NOMO-1 treated with dmso at 0.1 percent for 144 hours (cell line): Measurements from ENCODE around the gene EBPL.

Experiments used
- DNase-seq: peaks from one replicate; lab custom pipeline; 2025; ENCODE audit not compliant: unreplicated experiment; lab: John Stamatoyannopoulos, UW

The EBPL gene

DNA sequence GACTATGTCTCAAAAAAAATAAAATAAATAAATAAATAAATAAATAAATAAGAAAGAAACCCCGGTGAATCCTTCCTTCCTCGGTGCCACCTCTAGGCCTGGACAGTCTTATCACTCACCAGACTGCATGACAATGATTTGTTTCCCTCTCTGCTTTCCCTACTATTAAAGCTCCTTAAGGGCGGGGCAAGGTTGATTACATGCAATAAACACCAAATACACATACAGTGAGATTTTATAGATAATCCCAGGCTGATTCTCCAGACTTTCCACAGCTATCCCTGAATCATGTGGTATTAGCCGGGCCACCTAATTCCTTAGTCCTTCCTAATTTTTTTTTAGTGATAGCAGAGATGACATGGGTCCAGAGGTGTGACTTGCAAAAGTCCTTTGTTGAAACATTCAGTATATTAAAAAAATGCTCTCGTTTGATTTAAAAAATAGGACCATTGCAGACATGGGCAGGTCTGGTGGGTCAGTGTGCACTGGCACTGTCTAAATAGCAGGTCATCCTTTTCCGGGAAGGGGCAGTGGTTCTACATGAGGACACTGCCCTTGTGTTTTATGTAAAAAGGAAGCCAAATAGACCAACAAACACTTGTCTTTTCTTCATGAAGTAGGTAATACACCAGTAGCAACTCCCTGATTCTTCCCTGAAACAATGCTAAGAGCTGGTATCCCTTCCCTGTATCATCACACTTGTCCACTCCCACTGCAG lies 14.5 kb downstream of the EBPL start:
- no peak for DNase-seq

DNA sequence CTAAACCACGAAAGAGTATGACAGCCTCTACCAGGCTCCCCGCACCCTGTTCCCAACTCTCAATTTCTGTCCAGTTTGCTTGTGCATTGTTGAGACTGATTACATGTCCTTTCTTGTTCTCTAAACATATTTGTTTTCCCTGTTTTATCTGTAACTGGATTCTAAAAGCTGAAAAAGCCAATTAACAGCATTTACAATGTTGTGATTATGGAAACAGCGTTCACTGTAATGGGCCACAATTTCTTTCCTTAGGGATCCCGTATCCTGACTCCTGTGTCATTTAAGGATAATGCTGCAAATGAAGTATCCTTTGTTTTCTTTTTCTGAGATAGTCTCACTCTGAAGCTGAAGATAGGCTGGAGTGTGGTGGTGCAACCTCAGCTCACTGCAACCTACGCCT lies 20.5 kb downstream of the EBPL start:
- DNase-seq, result no peak

DNA sequence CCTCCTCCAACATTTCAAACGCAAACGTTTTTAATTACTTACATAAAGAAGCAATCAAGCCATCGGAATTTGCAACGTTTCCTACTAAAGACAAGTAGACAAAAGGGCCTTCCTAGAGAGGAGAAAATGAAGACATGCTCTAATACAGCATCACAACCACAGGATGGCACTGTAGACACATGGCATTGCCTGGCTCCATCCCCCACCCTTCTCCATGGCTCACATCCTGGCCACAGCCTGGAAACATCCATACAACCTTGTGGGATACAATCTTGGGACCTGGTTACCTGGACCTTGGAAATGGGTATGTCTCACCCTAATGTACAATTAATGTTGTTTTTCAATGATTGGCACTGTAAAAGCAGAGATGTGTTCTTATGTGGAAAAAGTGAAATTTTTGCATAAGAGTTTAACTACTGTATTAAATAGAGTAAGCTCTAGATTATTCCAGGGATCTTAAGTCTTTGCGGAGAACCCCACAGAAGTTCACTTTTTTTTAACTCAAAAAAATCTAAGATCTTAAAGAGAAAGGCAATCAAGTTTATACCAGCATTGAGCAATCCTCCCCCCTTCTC lies 21.5 kb downstream of the EBPL start:
- DNase-seq, result peak; percentile 15

DNA sequence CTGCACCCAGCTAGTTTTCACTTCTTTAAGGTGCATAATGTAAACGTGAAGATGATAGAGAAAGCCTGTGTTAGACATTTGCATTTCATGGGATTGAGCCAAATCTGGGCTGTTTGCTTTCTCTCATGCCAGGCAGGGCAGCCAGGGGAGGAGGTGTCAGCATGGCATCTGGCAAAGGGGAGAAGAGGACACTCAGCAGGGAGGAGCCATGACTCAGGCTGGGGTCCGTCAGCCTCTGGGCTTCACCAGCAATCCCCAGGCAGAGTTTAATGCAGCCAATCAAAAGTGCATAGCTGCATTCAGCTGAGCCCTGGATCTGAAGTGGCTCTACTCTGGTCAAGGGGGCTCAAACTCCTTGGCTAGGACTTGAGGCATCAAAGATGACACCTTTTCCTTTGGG lies 23.5 kb downstream of the EBPL start:
- no peak for DNase-seq

DNA sequence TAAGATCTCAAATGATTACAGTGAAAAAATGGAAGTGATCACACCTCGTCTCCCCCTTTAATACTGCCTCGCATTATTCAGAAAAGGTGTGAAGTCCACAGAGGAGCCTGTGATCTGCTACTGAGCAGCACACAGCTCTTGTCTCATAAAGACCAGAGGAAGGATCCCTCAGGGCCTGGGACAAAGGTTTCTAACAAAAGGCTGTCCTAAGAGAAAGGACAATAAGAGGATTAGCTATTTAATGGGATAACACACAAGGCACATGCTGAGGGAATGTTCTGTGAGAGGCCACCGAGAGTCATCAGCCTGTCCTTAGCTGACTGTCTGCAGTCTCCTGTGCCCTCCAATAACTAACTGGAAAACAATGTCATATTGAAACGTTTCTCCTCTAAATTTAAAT lies 26.7 kb downstream of the EBPL start:
- DNase-seq, result no peak

DNA sequence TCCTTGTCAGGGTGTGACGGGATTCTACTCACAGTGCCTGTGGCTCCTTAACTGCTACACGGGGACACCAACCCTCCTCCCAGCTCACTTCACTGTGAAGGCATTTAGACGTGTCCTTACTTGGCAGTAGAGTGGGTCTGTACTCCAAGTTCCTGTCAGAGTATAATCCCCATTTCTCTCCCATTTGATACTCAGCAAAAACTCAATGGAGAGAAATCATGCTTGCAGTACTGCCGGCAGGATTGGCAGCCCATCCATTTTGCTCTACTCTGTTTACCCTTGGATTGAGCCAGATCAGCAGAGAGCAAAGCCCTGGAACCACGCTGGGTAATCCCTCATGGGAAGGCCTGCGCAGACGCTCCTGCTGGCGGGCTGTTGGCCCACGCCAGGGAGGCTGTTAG lies 34.0 kb downstream of the EBPL start:
- no peak for DNase-seq

DNA sequence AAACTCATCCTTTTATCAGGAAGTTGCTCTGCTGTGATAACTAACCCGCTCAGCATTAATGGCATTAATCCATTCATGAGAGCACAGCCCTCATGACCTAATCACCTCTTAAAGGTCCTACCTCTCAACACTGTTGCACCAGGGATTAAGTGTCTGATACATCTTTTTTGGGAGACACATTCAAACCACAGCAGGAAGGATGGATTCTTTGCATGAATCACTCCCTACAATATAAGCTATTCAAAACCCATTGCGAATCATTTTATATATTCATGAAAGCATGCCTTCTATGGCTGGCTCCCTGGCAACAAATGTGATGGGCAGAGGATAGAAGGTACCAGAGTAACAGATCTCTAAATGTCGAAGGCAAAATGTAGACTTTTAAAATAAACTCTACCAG lies 35.4 kb downstream of the EBPL start:
- no peak for DNase-seq

DNA sequence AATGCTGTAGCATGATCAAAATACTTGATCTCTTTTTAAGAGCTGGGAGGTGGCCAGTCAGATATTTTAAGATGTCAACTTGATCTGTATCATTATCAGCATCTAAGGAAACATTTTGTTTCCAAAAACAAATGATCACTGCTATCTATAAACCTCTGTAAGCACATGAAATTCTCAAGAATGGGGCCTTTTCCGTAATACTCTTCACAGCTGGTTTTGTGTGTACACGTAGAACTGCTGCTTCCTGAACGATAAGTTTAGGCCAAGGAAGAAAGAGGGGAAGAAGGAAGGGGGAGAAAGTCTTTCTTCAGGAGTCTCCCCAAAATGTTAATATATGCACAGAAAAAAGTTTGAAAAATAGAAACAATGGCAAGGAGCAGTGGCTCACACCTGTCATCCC lies 37.3 kb downstream of the EBPL start:
- DNase-seq, result no peak

DNA sequence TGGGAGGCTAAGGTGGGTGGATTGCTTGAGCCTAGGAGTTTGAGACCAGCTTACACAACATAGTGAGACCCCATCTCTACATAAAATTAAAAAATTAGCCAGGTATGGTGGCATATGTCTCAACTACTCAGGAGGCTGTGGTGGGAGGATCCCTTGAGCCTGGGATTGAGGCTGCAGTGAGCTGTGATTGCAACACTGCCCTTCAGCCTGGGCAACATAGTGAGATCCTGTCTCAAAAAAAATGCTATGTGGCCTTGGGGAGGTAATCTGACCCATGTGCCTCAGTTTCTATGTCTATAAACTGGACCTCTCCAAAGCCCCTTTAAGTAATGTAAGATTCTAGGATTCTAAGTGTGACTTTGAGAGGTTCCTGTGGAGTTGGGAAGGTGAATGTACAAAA lies 37.8 kb downstream of the EBPL start:
- no peak for DNase-seq

DNA sequence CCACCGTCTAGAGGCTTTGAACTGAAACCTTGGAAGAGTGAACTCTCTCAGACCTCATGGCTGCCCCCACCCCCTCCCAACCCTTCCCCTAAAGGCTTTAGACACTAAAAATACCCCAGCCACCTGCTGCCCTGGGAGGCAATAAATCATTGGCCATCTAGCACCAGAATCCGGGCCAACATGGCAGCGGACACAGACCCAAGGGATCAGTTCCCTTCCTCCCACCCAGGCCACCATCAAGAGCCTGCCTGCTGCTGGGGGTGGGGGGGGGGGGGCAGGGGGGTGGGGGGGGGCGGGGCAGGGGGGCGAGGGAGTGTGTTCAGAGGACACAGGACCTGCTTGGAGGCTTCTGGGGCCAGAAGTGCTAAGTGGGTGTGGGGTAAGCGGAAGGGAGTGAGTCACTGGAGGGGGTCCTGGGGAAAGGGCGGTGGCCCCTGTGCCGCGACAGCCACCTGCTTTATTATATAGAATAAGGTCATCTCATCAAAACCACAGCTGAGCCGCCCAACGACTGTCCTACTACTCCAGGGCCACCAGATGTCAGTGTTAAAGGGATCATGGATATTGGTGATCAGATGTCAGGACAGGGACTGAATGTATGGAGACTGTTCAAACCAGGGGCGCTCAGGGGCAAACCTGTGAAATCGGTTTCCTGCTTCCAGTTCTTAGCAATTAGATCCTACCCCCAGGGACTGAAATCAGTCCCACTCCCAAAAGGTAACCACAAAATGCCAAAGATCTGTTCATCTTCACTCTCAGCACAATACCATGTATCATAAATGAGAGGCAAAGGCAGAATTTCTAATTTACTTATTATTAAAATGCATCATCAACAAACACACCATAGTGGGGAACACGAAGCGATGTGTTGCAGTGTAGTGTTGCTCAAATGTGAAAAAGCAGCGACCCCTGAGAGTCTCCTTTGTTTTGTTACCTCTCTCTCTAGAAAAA lies 38.7 kb downstream of the EBPL start:
- peak; percentile 35 for DNase-seq

DNA sequence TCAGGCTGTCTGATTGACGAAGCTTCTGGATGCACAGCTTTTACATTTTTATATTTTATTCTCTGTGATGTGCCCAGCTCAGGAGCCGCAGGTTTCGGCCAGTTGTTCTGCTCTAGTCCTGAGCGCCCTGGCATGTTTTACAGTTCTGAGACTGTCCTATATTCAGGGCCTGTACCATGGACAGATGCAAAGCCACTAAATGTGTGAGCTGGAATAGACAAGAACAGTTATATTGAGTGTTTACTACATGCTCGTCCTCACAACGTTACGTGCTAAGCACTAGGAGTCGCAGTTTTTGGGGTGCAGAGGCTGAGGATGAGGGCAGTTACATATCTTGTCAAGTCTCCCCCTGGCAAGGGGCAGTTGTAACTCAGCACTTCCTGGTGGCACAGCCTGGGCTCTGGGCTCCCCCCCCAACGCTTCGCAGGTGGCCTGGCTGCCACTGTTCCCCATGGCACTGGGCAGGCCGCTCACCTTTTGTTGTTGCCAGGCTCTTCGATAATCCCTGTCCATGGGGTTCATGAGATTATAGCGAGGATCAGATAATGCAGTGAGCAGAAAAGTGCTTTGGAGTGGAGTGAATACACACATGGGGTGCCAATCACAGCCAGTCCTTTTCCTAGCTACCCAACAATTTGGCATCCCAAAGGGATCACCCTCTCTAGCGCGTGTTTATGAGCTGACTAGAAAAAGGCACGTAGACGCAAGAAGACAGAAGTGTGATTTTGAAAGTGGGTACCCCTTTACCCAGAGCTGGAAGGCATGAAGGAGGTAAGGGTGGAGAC lies 39.5 kb downstream of the EBPL start:
- DNase-seq, result no peak

DNA sequence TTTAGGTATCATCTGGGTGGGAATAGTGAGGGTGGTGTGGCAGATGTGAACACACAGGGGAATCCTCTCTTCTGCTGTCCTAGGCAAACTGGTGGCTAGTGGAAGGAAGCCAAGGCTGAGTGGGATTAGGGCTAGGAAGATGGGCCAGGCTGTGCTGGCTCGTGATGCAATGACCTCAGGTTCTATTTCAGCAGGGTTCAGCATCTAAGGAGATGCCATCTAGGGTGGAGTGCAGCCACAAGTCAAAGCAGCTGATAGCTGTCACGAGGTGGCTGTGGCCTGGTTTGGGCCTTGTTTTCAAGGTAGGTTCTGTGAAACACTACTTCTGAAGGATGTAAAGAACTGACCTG lies 41.3 kb downstream of the EBPL start:
- DNase-seq, result no peak

DNA sequence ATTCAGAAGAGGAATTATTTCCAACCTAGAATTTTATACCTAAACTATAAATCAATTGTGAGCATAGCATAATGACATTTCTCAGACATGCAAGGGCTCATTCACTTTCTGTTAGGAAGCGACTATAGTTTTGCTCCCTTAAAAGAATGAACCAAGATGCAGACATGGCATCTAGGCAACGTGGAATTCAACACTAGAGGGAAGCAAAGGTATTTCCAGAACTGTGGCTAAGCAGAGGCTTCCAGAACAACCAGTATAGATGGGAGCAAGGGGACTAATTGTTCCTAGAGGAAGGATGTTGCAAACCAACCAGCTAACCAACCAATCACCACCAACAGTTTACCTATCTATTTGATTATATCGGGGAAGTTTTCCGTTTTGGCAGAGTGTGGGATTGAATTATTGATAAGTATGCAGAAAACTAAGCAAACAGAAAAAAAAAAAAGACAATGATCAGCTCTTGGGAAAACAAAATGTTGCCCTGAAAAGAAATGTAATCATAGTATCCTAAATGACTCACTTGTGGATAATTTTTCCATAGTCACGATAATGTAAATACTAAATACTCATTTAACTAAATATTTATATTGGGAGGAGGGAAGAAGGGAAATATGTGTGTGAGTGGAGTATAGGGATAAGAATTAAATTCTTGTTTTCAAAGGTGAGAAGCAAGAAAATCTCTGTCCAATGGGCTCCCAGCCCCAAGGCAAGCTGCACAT lies 41.9 kb downstream of the EBPL start:
- no peak for DNase-seq

DNA sequence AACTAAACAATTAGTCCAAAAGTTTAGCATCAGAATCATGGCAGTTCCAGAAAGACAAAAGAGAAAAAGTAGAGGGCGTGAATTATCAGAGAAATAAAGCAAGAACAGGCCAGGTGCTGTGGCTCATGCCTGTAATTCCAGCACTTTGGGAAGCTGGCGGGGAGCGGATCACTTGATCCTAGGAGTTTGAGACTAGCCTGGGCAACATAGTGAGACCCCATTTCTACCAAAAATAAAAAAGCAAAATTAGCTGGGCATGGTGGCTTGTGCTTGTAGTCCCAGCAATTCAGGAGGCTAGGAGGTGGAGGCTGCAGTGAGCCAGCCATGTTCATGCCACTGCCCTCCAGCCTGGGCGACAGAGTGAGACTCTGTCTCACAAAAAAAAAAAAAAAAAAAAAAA lies 44.6 kb downstream of the EBPL start:
- DNase-seq, result no peak

DNA sequence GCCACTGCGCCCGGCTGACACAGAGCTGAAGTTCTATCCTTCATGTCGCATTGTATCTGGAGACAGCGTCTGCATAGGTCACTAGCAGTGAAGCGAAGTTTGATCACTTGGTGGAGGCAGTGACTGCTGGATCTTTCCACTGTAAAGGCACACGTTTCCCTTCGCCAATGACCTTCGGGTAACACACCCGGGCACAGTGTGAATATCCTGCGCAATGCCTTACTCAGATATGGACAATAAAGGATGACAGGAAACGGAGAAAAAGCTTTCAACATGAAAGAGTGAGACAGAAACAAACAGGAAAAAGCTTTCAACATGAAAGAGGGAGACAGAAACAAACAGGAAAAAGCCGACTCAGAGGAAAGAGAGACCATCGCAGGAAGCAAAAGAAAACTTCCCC lies 45.8 kb downstream of the EBPL start:
- DNase-seq, result no peak

DNA sequence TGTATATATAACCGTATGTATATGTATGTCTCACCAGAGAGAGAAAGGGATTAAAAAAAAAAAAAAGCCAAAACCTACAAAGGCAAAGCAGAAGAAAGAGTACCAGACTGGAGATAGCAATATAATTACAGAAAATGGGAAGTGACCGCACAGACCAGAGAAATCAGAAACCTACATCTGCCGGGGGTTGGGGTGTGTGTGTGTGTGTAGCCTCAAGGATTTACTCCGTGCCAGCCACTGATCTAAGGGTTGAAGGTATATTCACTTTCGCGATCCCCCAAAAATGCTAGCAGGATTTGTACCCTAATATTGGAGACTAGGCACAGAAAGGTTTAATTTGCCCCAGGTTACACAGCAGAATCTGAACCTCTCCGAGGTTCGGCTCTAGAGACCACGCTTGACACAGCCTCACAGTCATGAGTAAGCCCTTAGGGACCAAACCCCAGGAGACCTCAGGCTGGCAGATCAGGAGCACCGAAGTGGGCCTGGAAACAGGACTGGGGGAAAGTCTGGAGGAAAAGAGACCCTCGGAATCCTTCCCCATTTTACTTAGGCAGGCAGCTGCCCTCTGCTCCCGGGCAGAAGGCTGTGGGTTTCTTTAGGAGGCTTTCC lies 48.1 kb downstream of the EBPL start:
- DNase-seq, result peak; percentile 71

DNA sequence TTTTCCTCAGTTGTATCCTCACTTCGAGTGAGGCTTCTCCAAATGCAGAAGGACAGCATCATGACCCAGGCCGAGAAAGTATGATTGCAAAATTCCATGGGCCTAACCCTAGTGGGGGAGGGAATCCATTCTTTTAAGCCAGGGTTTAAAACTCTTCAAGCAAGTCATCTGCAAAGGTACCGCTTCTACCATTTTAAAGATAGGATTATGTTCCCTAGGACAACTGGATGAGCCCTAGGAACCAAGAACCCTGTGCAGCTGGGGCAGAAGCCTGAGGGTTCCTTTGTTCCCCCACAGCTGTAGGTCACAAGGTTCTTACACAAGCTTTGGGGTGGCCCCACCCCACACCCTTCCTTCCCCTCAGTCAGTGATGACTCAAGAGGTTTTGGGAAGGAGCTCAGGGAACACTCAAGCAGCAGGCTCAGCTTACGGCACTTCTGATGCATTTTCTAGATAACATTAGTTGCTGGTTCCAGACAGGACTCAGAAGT lies 49.4 kb downstream of the EBPL start:
- DNase-seq, result peak; percentile 54

DNA sequence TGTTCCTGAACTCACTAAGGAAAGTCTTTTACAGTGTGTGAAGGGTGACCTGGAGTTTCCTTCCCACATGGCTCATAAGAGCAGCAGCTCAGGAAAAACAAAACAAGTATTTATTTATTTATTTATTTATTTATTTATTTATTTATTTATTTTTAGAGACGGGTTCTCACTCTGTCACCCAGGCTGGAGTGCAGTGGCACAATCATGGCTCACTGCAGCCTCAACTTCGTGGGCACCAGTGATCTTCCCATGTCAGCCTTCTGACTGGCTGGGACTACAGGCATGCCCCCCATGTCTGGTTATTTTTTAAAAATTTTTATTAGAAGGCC lies 52.6 kb downstream of the EBPL start:
- no peak for DNase-seq

DNA sequence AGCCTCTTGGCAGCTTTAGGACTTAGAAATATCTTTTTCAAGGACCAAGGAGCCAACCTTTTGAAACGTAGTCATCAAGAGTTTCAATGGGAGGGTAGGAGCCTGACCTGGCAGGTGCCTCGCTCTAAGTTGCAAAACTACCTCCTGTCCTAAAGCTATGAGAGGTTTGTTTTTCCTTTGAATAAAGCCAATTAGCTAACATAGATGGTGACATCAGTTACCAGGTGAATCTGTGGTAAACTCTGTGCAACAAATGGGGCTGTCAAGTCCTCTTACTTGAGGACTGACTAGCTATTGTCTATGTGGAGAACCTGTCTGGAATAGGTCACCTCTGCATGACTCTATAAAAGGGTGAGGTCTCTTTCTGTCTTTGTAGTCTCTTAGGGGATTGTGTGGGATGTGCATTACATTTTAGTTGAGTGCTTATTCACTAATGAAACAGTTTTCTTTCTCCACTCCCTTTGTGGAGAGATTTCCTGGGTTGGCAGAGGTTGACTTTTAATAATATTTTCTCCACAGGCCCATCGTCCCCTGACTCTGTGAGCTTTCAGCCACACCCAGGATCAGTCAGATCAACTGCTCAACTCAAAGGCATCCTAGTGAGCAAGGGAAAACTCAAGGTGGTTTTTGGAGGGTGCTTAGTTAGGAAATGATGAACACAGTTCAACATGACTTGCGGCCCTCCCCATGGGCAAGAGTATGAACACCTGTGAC lies 53.1 kb downstream of the EBPL start:
- DNase-seq, result no peak

DNA sequence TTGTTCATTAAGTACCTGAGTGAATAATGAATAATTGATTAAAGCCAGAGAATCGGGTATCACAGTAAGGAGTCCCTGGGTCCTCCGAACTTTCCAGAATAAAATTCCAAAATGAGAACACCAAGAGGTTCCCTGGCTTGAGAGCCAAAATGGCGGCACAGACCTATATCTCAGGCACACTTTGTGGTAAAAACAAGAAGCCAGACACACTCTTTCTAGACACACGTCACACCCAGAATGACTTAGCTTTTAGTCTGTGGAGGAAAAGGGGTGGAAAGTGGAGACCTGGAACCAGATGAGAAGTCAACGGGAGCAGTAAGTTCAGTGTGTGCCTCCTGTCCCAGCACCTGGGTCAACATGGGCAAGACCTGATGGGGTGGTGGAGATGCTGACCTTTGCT lies 54.6 kb downstream of the EBPL start:
- DNase-seq, result no peak
